UCSD-AML1 (cell line): ENCODE measurements around the gene ARHGAP44.
"Not testable (repeated sequence)": the region's sequence is repeated elsewhere in the genome, so short reads cannot be mapped to it uniquely, and the experiment has no call there.

Experiments used
- DNase-seq: peaks from one replicate; lab custom pipeline; 2025; ENCODE audit not compliant: unreplicated experiment; lab: John Stamatoyannopoulos, UW

The ARHGAP44 gene

GRCh38 chr17:12959441-12959840 lies 170.1 kb downstream of the ARHGAP44 start:
- DNase-seq, result no peak

DNA sequence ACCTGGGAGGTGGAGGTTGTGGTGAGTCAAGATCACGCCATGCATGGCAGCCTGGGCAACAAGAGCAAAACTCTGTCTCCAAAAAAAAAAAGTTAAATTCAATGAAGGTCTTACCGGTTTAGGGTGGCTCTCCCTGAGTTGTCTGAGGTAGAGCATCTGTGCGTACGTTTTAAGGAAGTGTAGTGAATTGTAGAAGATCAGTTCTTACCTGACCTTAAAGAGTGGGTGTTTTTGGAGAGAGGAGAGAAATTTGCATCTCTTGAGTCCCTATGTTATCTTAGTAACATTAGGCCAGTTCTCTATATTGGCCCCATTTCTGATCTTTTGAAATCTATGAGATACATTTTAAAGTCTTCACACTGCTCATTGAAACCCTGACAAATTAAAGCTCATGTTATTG lies 172.4 kb downstream of the ARHGAP44 start:
- no peak for DNase-seq

- DNase-seq, result no peak
Measured at GRCh38 chr17:12963505-12963904, 174.2 kb downstream of the ARHGAP44 start.

- DNase-seq, result no peak
Measured at GRCh38 chr17:12964162-12964561, 174.9 kb downstream of the ARHGAP44 start.

DNA sequence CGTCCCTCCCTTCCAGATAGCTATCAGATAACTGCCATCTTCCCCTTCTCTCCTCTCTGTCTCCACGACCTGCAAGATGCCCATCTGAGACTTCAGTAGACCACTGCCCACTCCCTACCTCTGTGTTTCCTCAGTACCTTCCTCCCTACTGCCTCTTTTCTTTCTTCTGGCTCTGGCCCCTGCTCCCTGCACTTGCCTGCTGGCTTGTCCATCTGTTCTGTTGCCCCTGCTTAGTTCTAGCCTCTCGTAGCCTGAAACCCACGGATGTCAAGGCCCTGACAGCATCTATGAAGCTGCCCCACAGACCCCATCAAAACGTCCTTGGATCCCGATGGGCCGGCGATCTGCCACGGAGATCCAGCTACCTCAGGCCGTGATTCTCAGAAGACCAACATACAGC lies 175.5 kb downstream of the ARHGAP44 start:
- DNase-seq, result no peak

- DNase-seq, result no peak
Measured at GRCh38 chr17:12965988-12966387, 176.7 kb downstream of the ARHGAP44 start.

DNA sequence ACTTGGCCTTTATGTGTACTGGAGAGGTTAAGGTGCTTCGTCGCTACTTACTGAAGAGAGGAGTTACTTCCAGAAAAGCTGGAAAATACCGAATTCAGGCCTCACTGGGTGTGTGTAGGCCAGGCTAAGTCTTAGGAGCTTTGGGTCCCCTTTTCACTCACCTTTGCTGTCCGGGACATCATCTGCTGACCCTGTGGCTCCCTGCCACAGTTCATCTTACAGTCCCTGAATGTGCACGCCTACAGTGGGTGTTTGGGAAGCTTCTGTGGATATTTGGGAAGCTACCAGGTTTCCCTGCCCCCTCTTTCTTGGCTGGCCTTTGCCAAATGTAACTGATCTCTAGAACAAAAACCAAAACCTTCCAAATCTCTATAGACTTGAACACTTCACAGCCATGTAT lies 177.1 kb downstream of the ARHGAP44 start:
- DNase-seq, result no peak

DNA sequence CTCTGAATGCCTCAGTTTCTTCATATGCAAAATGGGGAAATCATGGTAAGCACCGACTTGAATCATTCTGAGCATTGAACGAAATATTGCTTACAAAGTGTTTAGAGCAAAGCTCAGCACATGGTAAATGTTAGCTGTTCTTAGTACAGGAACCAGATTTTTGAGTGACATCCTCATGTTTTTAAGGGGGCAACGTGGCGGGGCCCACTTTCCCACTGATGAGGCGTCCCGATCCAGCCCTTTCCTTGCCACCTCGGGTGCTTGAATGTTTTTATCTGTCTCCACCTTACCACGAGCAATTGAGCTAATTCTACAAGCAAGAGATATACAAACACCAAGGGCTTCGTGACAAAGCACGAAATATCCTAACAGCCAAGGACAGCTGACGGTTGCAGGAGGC lies 178.7 kb downstream of the ARHGAP44 start:
- no peak for DNase-seq

- no peak for DNase-seq
Measured at GRCh38 chr17:12973496-12974004, 184.3 kb downstream of the ARHGAP44 start.

GRCh38 chr17:12974005-12974531 lies 184.8 kb downstream of the ARHGAP44 start:
- DNase-seq, result no peak

- no peak for DNase-seq
Measured at GRCh38 chr17:12977008-12977751, 187.9 kb downstream of the ARHGAP44 start.

DNA sequence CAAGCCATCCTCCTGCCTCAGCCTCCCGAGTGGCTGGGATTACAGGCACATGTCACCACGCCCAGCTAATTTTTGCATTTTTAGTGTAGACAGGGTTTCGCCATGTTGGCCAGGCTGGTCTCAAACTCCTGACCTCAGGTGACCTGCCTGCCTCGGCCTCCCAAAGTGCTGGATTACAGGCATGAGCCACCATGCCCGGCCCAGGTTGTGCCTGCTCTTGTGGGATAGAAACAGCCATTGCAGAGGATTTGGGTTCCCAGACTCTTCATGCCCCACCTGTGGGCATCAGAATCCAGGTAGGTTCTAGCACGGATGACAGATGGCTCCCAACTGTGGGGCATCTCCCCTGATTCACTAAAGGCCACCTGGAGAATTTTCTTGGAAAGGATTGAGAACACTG lies 189.5 kb downstream of the ARHGAP44 start:
- DNase-seq, result not testable (repeated sequence)

DNA sequence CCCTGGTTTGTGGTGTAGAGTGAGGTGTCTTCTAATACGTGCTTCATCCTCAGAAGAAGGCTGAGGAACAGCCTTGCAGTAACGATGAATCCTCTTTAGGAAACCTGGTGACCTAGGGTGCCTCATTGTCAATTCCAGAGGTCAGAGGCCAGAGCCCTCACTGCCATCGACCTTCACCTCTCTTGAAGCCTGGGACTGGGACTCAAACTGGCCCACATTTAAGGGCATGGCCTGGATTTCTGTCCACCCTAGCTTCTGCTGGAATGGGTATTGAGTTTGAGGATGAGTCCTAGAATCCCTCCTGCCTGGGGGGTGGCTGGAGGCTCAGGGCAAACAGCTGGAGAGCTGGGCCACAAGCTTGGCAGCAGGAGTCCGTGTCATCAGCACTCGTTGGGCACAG lies 189.9 kb downstream of the ARHGAP44 start:
- DNase-seq, result no peak

DNA sequence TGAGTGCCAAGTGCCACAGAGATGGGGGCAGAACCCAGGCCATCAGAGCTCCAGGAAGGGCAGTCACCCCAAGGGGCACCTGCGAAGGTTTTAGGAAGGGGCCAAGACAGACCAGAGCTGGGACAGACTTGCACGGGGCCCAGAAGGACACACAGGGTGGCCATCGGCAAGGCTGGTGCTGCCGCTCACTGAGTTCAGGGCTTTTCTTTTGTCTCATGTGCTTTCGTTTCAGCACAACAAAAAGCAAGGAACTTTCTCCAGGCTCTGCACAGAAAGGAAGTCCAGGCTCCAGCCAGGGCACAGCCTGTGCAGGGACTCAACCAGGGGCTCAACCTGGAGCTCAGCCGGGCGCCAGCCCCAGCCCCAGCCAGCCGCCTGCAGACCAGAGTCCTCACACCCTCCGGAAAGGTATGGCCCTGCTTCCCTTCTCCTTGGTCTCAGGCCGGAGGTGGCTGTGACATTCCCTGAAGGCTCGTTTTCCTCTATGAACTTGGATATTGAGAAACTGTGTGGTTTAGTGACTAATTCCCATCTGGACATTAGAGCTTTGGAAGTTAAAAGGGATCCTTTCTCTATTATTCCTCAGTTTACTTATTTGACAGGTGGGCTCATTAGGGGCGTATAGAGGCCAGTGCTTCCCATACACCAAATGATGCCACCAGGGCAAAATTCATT lies 190.7 kb downstream of the ARHGAP44 start:
- no peak for DNase-seq

DNA sequence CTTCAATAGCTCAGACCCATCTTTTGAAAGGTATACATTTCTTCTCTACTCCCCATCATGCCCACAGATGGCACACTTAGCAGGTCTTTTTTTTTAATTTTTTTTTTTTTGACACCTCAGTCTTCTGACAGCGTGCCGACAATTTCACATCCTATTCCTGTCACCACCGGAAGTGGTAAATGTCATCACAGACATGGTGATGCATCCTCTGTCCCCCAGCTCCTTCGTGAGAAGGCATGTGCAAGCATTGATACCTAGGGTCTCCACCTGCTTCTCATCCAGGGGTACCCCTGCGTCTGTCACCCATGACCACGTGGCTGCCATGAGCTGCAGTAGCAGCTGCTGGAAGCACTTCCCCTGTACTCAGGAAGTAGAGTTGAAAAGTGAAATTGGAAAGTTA lies 192.9 kb downstream of the ARHGAP44 start:
- DNase-seq, result no peak

DNA sequence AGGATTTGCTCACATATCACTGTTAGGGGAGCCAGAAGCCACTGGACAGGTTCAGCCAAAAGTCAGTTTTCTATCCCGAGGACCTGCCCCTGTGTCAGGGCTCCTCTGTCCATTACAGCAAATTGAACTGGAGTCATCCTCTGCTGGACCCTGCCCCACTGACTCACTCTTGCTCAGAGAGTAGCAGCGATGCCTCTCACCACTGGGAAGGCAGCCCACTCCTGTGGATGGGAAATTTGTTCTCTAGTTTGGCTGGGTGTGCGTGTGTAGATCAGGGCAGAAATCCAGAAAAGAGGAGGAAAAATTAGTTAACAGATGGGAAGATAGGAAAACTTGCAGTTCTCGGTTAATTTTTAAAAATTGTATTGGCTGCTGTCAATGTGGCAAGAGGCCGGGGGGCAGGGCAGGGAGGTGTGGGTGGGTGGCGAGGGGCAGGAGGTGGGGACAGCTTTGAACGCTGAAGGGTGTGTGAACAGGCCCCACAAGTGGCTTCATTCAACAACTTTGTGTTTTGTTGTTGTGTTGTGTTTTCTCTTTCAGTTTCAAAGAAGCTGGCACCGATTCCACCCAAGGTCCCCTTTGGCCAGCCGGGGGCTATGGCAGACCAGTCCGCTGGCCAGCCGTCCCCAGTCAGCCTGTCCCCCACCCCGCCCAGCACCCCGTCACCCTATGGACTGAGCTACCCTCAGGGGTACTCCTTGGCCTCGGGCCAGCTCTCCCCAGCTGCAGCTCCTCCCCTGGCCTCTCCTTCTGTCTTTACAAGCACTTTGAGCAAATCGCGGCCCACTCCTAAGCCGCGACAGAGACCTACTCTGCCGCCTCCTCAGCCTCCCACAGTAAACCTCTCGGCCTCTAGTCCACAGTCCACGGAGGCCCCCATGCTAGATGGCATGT lies 194.9 kb downstream of the ARHGAP44 start:
- no peak for DNase-seq

GRCh38 chr17:12985431-12986293 lies 196.4 kb downstream of the ARHGAP44 start:
- no peak for DNase-seq

- DNase-seq, result no peak
Measured at GRCh38 chr17:12987120-12987519, 197.8 kb downstream of the ARHGAP44 start.

DNA sequence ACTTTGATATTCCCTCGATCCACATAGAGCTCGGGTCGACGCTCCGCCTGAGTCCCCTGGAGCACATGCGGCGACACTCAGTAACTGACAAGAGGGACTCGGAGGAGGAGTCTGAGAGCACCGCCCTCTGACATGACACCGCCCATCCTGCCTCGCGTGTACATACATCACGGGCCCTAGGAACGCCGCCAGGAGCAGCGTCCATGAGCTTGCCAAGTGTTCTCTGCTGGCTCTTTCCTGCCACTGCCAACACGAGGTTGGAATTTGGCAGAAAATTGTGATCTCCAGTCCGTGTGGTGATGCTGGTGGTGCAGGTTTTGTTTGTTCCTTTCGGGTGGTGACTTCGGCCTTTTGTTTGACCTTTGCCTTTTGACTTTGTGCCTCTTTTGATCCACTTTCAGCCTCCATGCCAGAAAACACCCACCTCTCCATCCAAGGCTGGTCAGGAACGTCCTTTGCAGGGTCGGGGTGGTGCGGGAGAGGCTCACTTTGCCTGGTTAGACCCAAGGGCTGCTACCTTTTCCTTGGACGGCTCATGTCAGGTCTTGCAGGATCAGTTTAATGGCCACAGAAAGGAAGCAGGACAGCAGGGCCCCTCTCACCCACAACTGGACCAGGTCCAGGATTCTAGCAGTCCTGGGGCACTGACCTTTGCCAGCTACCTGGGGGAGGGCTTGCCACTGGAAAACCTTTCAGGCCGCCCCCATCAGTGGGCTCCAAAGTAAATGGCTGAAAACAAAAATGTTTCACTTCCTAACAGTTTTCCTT lies 200.9 kb downstream of the ARHGAP44 start:
- DNase-seq, result no peak

GRCh38 chr17:12990926-12991325 lies 201.6 kb downstream of the ARHGAP44 start:
- no peak for DNase-seq
